PC-9 (cell line): Measurements from ENCODE around the gene ATP5PO.

Experiments
- CTCF ChIP-seq: fragments of 200-600 bp; sonication (generic); conservative IDR thresholded peaks from 2 replicates; pipeline ENCODE4 v1.6.1; 2017; ENCODE audit warnings: mixed run types, antibody characterized with exemption, mild to moderate bottlenecking, moderate library complexity
- EZH2 ChIP-seq: fragments of 200-600 bp; sonication (generic); IDR thresholded peaks from 2 replicates; pipeline ENCODE4 v1.8.0; 2017; ENCODE audit warnings: antibody characterized with exemption, low read depth

DNA sequence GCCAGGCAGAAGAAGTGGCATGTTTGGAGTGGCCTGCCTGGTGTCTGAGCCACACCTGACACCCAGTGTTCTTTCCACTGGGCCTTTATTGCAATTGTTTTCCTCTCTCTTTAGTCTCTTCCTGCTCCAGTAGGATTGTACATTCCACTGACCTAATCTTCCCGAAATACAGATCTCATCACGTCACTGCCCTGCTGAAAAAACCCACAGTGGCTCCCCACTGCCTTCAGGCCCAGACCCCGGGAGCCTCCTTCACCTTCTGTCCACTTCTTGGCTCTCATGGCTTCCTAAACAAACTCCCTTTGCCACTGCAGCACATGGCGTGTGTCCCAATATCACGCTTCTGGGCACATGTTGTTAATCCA is 25.3 kb upstream of the ATP5PO start:
- no peak for TF ChIP-seq CTCF
- TF ChIP-seq EZH2: no peak
